Endothelial cell (in vitro differentiated cells): ENCODE results near the gene SLC19A1. TPM values are rescaled to one million over a fixed set of nuclear protein-coding genes. Genes with fewer than 3 reads are reported as not detected.

ENCODE experiments used
- DNase-seq: peaks from one replicate; pipeline ENCODE4 v3.0.0; 2021; ENCODE audit warnings: low spot score
- H3K27ac Mint-ChIP-seq: one replicate; pipeline ENCODE4 v1.8.0; 2021; ENCODE audit warnings: mixed read lengths, inconsistent platforms; ENCODE audit not compliant: unreplicated experiment
- H3K27me3 Mint-ChIP-seq: one replicate; pipeline ENCODE4 v1.8.0; 2021; ENCODE audit warnings: mild to moderate bottlenecking, moderate library complexity, mixed read lengths, inconsistent platforms; ENCODE audit not compliant: unreplicated experiment
- H3K36me3 Mint-ChIP-seq: one replicate; pipeline ENCODE4 v1.8.0; 2021; ENCODE audit warnings: mild to moderate bottlenecking, low read depth, mixed read lengths, inconsistent platforms; ENCODE audit not compliant: unreplicated experiment
- H3K4me1 Mint-ChIP-seq: one replicate; pipeline ENCODE4 v1.8.0; 2021; ENCODE audit warnings: mild to moderate bottlenecking, mixed read lengths, inconsistent platforms; ENCODE audit not compliant: unreplicated experiment
- H3K4me3 Mint-ChIP-seq: one replicate; pipeline ENCODE4 v1.8.0; 2021; ENCODE audit warnings: mild to moderate bottlenecking, mixed read lengths, inconsistent platforms; ENCODE audit not compliant: unreplicated experiment
- H3K9me3 Mint-ChIP-seq: one replicate; pipeline ENCODE4 v1.8.0; 2021; ENCODE audit warnings: mixed read lengths, inconsistent platforms; ENCODE audit not compliant: unreplicated experiment
- CTCF ChIP-seq: fragments of 200-600 bp; sonication (generic); IDR thresholded peaks from one replicate; pipeline ENCODE4 v1.5.0; 2021; ENCODE audit warnings: antibody characterized with exemption; ENCODE audit not compliant: unreplicated experiment
- total RNA-seq: library from RNA; stranded (reverse); fragmentation: NEBNext Ultra II Directional; extraction: Animal tissue kit (Norgen Biotek cat#: 25700); gene quantifications from one replicate; pipeline ENCODE4 v1.2.1, GENCODE V29; 2021; ENCODE audit not compliant: unreplicated experiment

Gene SLC19A1
- total RNA-seq, 1 donor from 2014 or later, result 27.1 TPM

GRCh38 chr21:45546636-45547544 is 4.7 kb upstream of the SLC19A1 start:
- no peak for TF ChIP-seq CTCF
- Mint-ChIP-seq H3K27me3 (peaks cover 4% of the 10 kb centered on the region), H3K27ac (no peak overlapping the region), H3K4me1 (peaks cover 17% of the 10 kb centered on the region), H3K9me3 (no peaks in the 10 kb centered on the region), H3K36me3 (peaks cover 4% of the 10 kb centered on the region), H3K4me3 (no peak overlapping the region)
- DNase-seq, result no peak

GRCh38 chr21:45545691-45546531 is 3.7 kb upstream of the SLC19A1 start:
- peaks cover 11% of the 10 kb centered on the region for H3K4me1 Mint-ChIP-seq
- no peaks in the 10 kb centered on the region for H3K9me3 Mint-ChIP-seq
- peaks cover 5% of the 10 kb centered on the region for H3K27me3 Mint-ChIP-seq
- DNase-seq, result no peak
- H3K36me3 Mint-ChIP-seq, result peaks cover 4% of the 10 kb centered on the region
- no peak for TF ChIP-seq CTCF
- no peak overlapping the region for H3K4me3 Mint-ChIP-seq
- H3K27ac Mint-ChIP-seq, result no peak overlapping the region

- H3K27ac Mint-ChIP-seq, result no peak overlapping the region
- H3K36me3 Mint-ChIP-seq, result peaks cover 4% of the 10 kb centered on the region
- H3K4me1 Mint-ChIP-seq, result peaks cover 8% of the 10 kb centered on the region
- H3K27me3 Mint-ChIP-seq, result peaks cover 7% of the 10 kb centered on the region
- no peak for DNase-seq
- H3K4me3 Mint-ChIP-seq, result no peak overlapping the region
- H3K9me3 Mint-ChIP-seq, result no peaks in the 10 kb centered on the region
- no peak for TF ChIP-seq CTCF
Measured at GRCh38 chr21:45545236-45545570, 3.0 kb upstream of the SLC19A1 start.

- no peak for DNase-seq
- Mint-ChIP-seq H3K4me3 (no peak overlapping the region), H3K36me3 (peaks cover 4% of the 10 kb centered on the region), H3K4me1 (peaks cover 6% of the 10 kb centered on the region), H3K27ac (no peak overlapping the region), H3K27me3 (peaks cover 7% of the 10 kb centered on the region), H3K9me3 (no peaks in the 10 kb centered on the region)
- no peak for TF ChIP-seq CTCF
Measured at GRCh38 chr21:45544449-45545235, 2.4 kb upstream of the SLC19A1 start.
